ENCODE measurements around the gene CENPX.

The CENPX gene

GRCh38 chr17:82021900-82022309 lies 773 bp downstream of the CENPX start:
- no peak for DNase-seq

- peak; percentile 79 for DNase-seq
These were observed 1.4 kb downstream of the CENPX start for GRCh38 chr17:82021107-82021899.

- no peak for DNase-seq
These were observed 2.0 kb downstream of the CENPX start for GRCh38 chr17:82020572-82021106.

- peak; percentile 72 for DNase-seq
These were observed 2.7 kb downstream of the CENPX start for GRCh38 chr17:82019690-82020571.

DNA sequence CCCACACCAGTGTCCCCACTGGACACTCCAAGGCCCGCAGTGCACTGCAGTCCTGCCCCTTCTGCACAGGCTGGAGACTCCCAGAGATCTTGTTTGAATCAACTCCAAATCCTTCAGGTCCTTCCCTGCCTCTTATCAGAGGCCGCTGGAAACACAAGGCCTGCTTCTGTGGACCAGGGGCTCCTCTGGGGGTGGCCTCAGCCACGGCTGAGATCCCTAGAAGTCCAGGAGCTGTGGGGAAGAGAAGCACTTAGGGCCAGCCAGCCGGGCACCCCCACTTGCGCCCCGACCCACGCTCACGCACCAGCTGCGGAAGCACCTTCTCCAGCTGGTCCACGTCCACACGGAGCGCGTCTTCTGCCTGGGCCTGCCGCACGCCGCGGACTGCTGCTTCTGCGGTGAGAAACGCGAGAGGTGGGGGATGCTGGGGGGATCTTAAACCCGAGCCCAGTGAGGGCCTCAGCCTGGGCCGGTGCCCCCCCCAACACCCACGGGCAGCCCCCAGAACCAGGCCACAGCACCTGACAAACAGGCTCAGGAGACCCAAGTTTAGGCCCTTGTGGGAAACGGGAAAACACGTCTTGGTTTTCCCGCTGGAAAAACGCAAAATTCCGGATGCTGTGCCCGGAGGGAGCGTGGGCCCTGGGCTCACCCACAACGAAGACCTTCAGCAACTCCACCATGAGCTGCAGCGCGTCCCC lies 3.5 kb downstream of the CENPX start:
- no peak for DNase-seq

DNA sequence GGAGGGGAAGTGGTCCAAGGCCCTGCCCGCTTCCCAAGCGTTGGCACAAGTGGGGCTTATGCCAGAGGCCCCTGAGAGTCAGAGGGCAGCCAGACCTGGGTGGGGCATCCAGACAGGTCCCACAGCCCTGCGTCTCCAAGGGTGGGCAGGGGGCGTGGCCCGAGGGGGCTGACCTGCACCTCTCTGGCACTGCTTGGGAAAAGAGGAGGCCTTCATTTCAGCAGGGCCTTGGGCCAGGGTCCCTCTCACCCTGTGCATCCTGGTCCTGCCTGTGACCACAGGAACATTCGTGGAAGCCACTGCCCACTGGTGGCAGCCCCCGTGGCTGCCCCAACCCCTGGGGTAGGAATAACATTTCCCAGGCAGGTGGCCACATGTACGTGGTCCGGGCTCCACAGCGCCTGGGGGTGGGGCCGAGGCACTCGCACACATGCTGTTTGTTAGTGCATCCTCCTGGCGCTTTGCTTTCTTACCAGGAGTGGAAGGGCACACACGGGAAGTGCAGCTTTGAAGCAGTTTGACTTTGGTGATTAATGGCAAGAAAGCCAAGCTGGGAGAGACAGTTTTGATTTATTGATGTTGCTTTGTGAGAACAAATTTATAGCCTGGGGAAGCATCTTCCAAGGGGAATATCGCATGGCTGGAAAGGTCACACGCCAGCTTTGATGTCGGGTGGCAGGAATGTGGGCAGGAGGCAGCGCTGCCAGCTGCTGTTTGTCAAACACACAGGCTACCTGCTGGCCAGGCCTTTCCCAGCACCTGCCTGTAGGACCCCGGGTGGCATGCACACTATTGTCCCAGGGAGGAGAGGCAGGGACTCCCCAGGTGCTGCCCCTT lies 4.3 kb downstream of the CENPX start:
- no peak for DNase-seq

GRCh38 chr17:82017612-82018151 lies 5.0 kb downstream of the CENPX start:
- DNase-seq, result no peak

- no peak for DNase-seq
These were observed 5.7 kb downstream of the CENPX start for GRCh38 chr17:82016875-82017459.

GRCh38 chr17:82016061-82016874 lies 6.4 kb downstream of the CENPX start:
- DNase-seq, result no peak

DNA sequence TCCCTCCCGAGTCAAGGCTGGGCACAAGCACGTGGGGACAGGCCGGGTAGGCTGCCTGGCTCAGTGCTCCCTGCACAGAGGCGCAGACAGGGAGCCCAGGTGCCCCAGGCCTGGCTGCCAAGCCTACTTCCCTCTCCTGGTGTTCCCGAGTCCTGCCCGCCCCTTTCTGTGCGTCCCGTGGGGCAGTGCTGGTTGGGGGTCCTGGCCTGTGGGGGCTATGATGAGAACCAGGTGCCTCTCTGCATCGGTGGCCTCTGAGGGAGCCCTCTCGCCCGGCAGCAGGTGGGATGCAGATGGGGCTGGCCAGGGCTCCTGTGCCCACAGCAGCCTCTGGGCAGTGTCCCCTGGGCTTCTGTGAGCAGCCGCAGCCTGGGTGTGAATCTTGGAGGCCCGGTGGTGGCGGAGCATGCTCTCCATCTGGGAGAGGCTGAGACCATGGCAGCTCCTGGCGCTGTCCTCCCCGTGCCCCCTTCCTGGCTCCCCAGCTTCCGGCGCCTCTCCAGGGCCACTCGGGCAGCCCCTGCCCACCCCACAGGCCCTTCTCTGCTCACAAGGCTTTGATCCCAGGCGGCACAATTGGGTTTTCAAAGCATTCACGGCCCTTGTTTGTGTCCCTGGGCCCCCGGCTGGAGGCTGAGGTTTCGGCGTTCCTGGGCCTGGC lies 7.2 kb downstream of the CENPX start:
- DNase-seq, result peak; percentile 42

DNA sequence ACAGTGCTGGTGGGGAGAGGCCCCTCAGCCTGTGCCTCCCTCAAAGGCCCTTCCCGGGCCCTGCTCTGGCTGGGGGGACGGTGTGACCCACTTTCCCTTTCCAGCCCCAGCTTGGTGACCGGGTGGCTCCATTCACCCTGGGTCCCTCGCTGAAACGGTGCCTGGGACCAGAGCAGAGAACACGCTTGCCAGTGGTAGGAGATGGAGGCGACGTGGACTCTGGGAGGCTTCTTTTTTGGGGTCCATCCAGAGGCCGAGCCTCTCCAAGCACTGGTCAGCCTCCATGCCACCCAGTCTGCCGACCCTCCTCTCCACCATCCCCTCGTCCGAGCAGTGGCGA lies 7.7 kb downstream of the CENPX start:
- DNase-seq, result no peak

DNA sequence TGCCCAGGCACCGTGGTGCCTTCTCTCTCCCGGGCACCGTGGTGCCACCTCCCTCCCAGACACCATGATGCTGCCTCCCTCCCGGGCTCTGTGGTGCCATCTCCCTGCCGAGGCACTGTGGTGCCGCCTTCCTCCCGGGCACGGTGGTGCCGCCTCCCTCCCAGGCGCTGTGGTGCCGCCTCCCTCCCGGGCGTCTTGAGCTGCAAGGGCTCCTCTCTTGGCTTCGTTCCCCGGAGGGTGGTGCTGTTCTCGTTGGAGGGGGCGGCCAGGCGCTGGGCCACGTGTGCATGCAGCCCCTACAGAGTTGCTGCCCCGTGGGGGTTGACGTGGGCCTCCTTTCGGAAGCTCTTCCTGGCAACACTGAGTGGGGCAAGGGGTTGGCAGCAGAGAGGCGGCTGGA lies 8.2 kb downstream of the CENPX start:
- no peak for DNase-seq

DNA sequence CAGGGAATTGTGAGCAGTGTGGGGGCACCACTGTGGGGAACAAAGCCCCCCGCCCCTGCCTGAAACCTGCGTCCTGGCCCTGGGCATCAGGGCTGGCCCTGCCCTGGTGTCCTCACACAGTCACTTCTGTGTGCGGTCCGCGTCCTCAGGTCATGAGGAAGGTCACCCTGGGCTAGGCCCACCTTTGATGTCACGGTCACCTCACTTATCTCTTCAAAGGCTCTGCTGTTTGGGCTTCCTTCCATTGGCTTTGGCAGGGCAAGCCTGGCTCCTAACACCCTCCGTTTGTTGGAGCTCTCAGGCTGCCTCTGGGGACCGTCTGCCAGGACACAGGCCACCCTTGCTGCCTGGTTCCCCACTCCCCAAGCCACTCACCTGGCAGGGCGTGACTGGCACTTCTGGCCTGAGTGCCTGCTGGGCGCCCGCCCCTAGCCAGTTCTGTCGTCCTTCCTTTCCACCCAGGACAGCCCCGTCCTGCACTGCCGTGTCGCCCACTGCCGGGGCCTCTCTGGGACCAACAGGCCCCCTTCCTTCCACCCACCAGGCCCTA lies 8.8 kb downstream of the CENPX start:
- DNase-seq, result no peak

DNA sequence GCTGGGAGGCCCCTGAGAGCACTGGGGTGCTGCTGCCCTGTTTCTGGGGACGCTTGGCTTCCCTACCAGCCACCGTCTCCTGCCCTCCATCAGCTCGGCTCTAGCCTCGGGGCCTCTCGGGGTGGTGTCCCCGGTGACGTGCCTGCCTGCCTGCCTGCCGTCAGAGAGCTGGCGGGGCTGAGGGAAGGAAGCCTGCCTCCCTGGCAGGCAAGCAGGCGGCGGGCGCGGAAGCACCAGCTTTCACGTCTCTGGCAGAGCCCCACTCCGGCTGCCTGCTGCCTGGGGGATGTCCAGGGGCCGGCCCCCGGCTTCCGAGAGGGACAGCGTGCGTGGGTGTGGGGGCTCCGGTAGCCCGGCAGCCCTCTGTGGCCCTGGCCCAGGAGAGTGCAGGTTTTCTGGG lies 9.3 kb downstream of the CENPX start:
- DNase-seq, result peak; percentile 49

- peak; percentile 56 for DNase-seq
These were observed 9.9 kb downstream of the CENPX start for GRCh38 chr17:82012640-82013295.

DNA sequence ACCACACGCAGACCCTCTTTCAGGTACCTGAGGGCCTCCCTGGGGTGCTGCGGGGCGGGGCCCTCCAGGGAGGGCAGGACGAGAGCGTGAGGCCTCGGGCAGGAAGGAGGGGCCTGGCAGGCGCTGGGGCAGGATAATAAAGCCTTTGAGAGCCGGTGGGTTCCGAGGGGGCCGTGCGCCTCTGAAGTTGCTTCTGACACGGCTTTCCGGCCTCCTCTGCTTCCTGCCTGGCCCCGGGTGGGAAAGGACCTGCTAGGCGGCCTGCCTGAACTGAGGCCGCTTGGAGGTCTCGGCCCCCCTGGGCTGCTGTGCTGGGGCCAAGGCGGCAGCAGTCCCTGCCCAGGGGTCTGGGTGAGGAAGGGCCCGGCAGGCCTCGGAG lies 10.4 kb downstream of the CENPX start:
- no peak for DNase-seq

DNA sequence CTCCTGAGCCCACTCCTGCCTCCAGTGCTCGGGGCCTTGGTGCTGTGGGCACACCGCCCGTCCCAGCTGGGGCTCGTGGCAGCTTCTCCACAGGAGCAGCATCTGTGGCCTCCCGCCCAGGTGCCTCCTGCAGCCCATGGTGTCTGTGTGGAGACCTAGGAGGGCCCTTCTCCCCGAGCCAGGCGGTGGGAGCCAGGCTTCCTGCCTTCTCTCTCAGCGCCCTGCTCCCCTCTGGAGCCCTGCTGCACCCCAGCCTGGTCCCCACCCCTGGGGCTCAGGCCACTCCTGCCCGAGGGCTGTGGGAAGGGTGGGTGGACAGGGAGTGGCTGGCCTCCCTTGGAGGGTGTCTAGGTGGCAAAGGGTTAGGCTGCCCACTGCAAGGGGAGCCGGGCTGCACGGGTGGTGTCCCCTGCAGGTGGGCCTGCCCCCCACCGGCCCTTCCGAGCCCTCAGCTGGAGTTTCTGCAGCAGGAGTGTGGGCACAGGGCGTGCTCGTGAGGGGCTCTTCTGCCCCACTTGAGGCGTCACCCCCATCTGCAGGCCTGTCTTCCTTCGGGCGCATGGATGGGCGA lies 11.0 kb downstream of the CENPX start:
- DNase-seq, result no peak

DNA sequence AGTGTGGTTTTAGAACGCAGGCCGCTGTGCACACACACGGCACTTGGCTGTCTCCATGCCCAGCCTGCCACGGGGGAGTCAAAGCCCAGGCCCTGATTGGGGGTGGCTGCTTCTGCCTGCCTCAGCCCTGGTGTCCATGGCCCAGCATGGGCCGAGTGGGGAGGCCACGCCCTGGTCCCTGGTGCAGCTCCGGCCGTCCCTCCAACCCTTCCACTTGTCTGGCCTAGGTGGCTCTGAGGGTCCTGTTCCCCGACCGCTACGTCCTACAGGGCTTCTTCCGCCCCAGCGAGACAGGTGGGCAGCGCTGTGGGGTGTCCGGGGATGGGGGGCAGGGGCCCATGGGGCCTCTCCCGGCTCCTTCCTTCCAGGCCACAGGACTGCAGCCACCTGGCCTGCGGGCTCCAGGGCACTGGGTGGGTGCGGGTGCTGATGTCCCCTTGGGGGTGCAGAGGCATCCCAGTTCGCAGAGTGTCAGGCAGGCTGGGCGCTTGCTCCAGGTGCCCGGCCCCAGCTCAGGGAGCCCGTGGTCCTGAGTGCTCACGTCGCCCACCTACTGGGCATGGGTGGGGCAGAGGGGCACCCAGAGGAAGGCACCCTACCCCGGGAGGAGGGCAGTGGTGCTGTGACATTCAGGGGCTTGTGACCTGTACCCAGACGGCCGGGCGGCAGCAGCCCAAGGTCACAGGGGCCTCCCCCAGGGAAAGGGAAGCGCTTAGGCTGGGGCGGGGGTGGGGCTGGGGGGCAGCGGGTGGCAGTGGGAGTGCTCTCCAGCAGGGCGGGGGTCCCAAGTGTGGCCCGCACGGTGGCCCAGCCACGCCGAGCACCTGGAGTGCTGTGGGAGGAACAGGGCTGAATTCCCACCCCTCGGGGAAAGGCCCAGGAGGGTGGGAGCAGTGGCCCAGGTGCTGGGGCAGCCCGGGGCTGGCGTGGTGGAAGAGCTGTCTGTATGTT lies 11.8 kb downstream of the CENPX start:
- no peak for DNase-seq

Measured in eye (tissue), 1 donor.